HepG2 (cell line): ENCODE measurements around the gene PPM1E.

Source experiments
- NAIF1 ChIP-seq: sonication (generic); formaldehyde crosslinking; IDR thresholded peaks from 2 replicates; pipeline ENCODE4 v1.5.0; 2020; ENCODE audit warnings: mild to moderate bottlenecking, missing genetic modification reagents, borderline replicate concordance
- PRDM4 ChIP-seq: sonication (generic); formaldehyde crosslinking; IDR thresholded peaks from 2 replicates; pipeline ENCODE4 v1.9.0; 2021; ENCODE audit warnings: missing genetic modification reagents, borderline replicate concordance
- XBP1 ChIP-seq: sonication (generic); formaldehyde crosslinking; IDR thresholded peaks from 2 replicates; pipeline ENCODE4 v1.5.0; 2020; ENCODE audit warnings: missing genetic modification reagents
- ZGPAT ChIP-seq: IDR thresholded peaks from 2 replicates; pipeline ENCODE4 v1.6.1; 2016; ENCODE audit warnings: mild to moderate bottlenecking
- ZNF263 ChIP-seq: sonication (generic); formaldehyde crosslinking; IDR thresholded peaks from 2 replicates; pipeline ENCODE4 v1.4.0; 2020; ENCODE audit warnings: missing genetic modification reagents

- no peak for TF ChIP-seq PRDM4 (CRISPR knock-in tag)
- no peak for TF ChIP-seq ZGPAT (CRISPR knock-in tag)
- TF ChIP-seq NAIF1 = no peak
- TF ChIP-seq XBP1 (CRISPR knock-in tag) = no peak
- TF ChIP-seq ZNF263 (CRISPR knock-in tag) = no peak
These were observed 253.1 kb downstream of the PPM1E start for GRCh38 chr17:59008737-59009136.
